K562 (cell line): ENCODE results near the gene DIS3L2. TPM values are rescaled to one million over a fixed set of nuclear protein-coding genes. Genes with fewer than 3 reads are reported as not detected.

ENCODE experiments used
- ATAC-seq: fragments of 200-7000 bp; cut with Tn5 transposase; 3 replicates; pipeline ENCODE4 v1.9.1; 2020; ENCODE audit warnings: moderate library complexity
- BruUV-seq: library from RNA; stranded (reverse); fragments of 400-500 nt; replicated peaks from 2 replicates; lab custom pipeline; 2021; lab: Mats Ljungman, UMichigan
- CTCF ChIA-PET: fragments of 300-600 bp; formaldehyde crosslinking; extraction: SDS; loops from one replicate; lab custom pipeline; 2021; ENCODE audit warnings: low intra/inter-chr PET ratio; lab: Yijun Ruan, JAX
- POLR2A ChIA-PET: fragments of 300-600, 350-650 bp; sonication (Branson Sonifier 250); formaldehyde crosslinking; extraction: SDS; loops from one replicate; lab custom pipeline; 2021; ENCODE audit warnings: antibody characterized with exemption, inconsistent platforms; lab: Yijun Ruan, JAX
- DNase-seq, 4 experiments: peaks; one replicate each; pipeline versions ENCODE4 v3.0.0 to v3.0.0-alpha.2; 2011 to 2018; ENCODE audit warnings: low spot score in 3 of 4, mixed read lengths in 3 of 4; ENCODE audit errors: extremely low read depth in 1 of 4
- FAIRE-seq: peaks from 2 replicates; lab custom pipeline; 2011; peaks lifted over from hg19 to GRCh38; lab: Jason Lieb, UNC
- H2AFZ ChIP-seq: 2 replicates; pipeline ENCODE4 v1.6.0; 2011; ENCODE audit warnings: low read depth, low read length, control low read depth, inconsistent platforms
- H3K27ac ChIP-seq: fragments of 200-600 bp; 3 replicates; pipeline ENCODE4 v1.8.0; 2011; ENCODE audit warnings: low read depth, mild to moderate bottlenecking, control low read depth, inconsistent platforms, low read length, moderate library complexity, mixed read lengths; ENCODE audit errors: extremely low read depth
- H3K27me3 ChIP-seq, 2 experiments: fragments of 300-600 bp in 1 of 2; 2 replicates in 1 of 2; 3 replicates in 1 of 2; pipeline versions ENCODE4 v1.6.0 to v1.8.0; 2011; ENCODE audit warnings: inconsistent platforms in 2 of 2, low read length in 2 of 2, mild to moderate bottlenecking in 1 of 2, mixed read lengths in 1 of 2, moderate library complexity in 1 of 2; ENCODE audit not compliant: control insufficient read depth in 2 of 2, insufficient read depth in 2 of 2
- H3K36me3 ChIP-seq: fragments of 300-600 bp; 3 replicates; pipeline ENCODE4 v1.8.0; 2011; ENCODE audit warnings: mild to moderate bottlenecking, low read length, inconsistent platforms; ENCODE audit not compliant: control insufficient read depth, insufficient read depth
- H3K4me1 ChIP-seq, 2 experiments: fragments of 200-600 bp in 1 of 2; replicated peaks in 1 of 2; 2 replicates in 1 of 2; 3 replicates in 1 of 2; pipeline versions ENCODE4 v1.5.1 to v1.8.0; 2011; ENCODE audit warnings: inconsistent platforms in 2 of 2, low read length in 2 of 2, mild to moderate bottlenecking in 1 of 2, mixed read lengths in 1 of 2, moderate library complexity in 1 of 2; ENCODE audit not compliant: control insufficient read depth in 2 of 2, insufficient read depth in 2 of 2
- H3K4me2 ChIP-seq: 2 replicates; pipeline ENCODE4 v1.6.1; 2011; ENCODE audit warnings: low read length, control low read depth, inconsistent platforms, mixed read lengths; ENCODE audit not compliant: insufficient read depth
- H3K4me3 ChIP-seq: fragments of 200-600 bp; sonication (generic), shearing (Covaris generic); 2 replicates; pipeline ENCODE4 v1.5.1; 2016; ENCODE audit warnings: control low read depth, inconsistent platforms
- H3K79me2 ChIP-seq: fragments of 200-600 bp; 3 replicates; pipeline ENCODE4 v1.8.0; 2011; ENCODE audit warnings: low read length, inconsistent platforms; ENCODE audit not compliant: control insufficient read depth, insufficient read depth
- H3K9ac ChIP-seq, 2 experiments: 2 replicates each; pipeline versions ENCODE4 v1.6.0 to v1.6.1; 2011; ENCODE audit warnings: low read depth in 2 of 2, low read length in 2 of 2, control low read depth in 1 of 2, inconsistent platforms in 1 of 2, mild to moderate bottlenecking in 1 of 2, mixed read lengths in 1 of 2; ENCODE audit not compliant: insufficient read depth in 1 of 2
- H3K9me1 ChIP-seq: one replicate; pipeline ENCODE4 v1.6.0; 2011; ENCODE audit warnings: inconsistent platforms, mild to moderate bottlenecking, low read length, moderate library complexity; ENCODE audit not compliant: control insufficient read depth, insufficient read depth
- H3K9me3 ChIP-seq: replicated peaks from 2 replicates; pipeline ENCODE4 v1.5.1; 2011; ENCODE audit warnings: low read depth, low read length, inconsistent platforms; ENCODE audit not compliant: control insufficient read depth, insufficient read depth
- H4K20me1 ChIP-seq: replicated peaks from 2 replicates; pipeline ENCODE4 v1.6.1; 2011; ENCODE audit warnings: low read length, inconsistent platforms, mixed read lengths; ENCODE audit not compliant: control insufficient read depth, insufficient read depth
- FOXK1 ChIP-seq: sonication (generic); formaldehyde crosslinking; IDR thresholded peaks from 2 replicates; pipeline ENCODE4 v1.8.0; 2022; ENCODE audit warnings: missing genetic modification reagents, mild to moderate bottlenecking, borderline replicate concordance
- FOXP4 ChIP-seq: sonication (generic); formaldehyde crosslinking; IDR thresholded peaks from 2 replicates; pipeline ENCODE4 v1.8.0; 2022; ENCODE audit warnings: mild to moderate bottlenecking, missing genetic modification reagents, borderline replicate concordance
- NFE2L1 ChIP-seq: fragments of 450-650 bp; IDR thresholded peaks from 2 replicates; pipeline ENCODE4 v1.6.1; 2016; ENCODE audit warnings: missing genetic modification characterization, low read depth, mild to moderate bottlenecking, missing compliant biosample characterization, moderate library complexity, borderline replicate concordance
- PTTG1 ChIP-seq: fragments of 450-650 bp; IDR thresholded peaks from 2 replicates; pipeline ENCODE4 v1.6.1; 2016; ENCODE audit warnings: low read depth, mild to moderate bottlenecking, missing genetic modification characterization, missing compliant biosample characterization
- TRIM24 ChIP-seq, 2 experiments: fragments of 450-650 bp; IDR thresholded peaks; 2 replicates each; pipeline ENCODE4 v1.6.1; 2016
- ZNF121 ChIP-seq: sonication (generic); formaldehyde crosslinking; conservative IDR thresholded peaks from 2 replicates; pipeline ENCODE4 v1.8.0; 2022; ENCODE audit warnings: missing genetic modification reagents
- ZNF408 ChIP-seq: fragments of 250-450 bp; sonication (Bioruptor Pico); IDR thresholded peaks from 2 replicates; pipeline ENCODE4 v1.4.0; 2020; ENCODE audit warnings: low read depth, mild to moderate bottlenecking, moderate library complexity
- ZNF57 ChIP-seq: fragments of 450-650 bp; formaldehyde crosslinking; IDR thresholded peaks from 2 replicates; pipeline ENCODE4 v1.4.0; 2020; ENCODE audit warnings: mild to moderate bottlenecking, moderate library complexity
- WGBS: fragments of 100-300 bp; shearing (Covaris generic); methylation state at CpG from one replicate; pipeline ENCODE4 v1.1.6; 2016; ENCODE audit warnings: low coverage, mixed read lengths; ENCODE audit not compliant: insufficient coverage; ENCODE audit errors: missing lambda C conversion rate; 5-methylcytosine and 5-hydroxymethylcytosine counted together
- in situ Hi-C: fragments of 300-500 bp; cut with MboI; formaldehyde crosslinking; loops from 4 replicates; pipeline ENCODE4 v1.15.0; 2018; ENCODE audit warnings: inconsistent platforms, mixed read lengths
- intact Hi-C: fragments of 100-400 bp; cut with micrococcal nuclease; formaldehyde crosslinking; loops from 2 replicates; pipeline ENCODE4 v1.14.2; 2022
- polyA plus RNA-seq, 8 experiments: library from polyadenylated mRNA; depleted of rRNA in 4 of 8; stranded (reverse) in 5 of 8; unstranded in 3 of 8; fragments of >200 nt; fragmentation: Nextera tagmentation in 2 of 8; fragmentation: Illumina TruSeq in 1 of 8; extraction: Ambion mirVana in 2 of 8; extraction: Trizol in 1 of 8; gene quantifications; 2 replicates each; pipeline versions ENCODE4 v1.2.1 to v1.2.3, GENCODE V29; 2011 to 2014; ENCODE audit warnings: inconsistent platforms in 1 of 8, missing spikeins in 1 of 8
- total RNA-seq, 7 experiments: library from RNA; depleted of rRNA in 6 of 7; stranded (reverse); fragments of >200 nt in 6 of 7; fragmentation: Illumina TruSeq in 2 of 7; extraction: Trizol in 2 of 7; gene quantifications; 2 replicates each; pipeline versions ENCODE4 v1.2.1 to v1.2.3, GENCODE V29; 2011 to 2021; ENCODE audit warnings: low replicate concordance in 1 of 7
- TF ChIP-seq, protein P1 (sequence below), 2 experiments: fragments of 450-650 bp; IDR thresholded peaks; 2 replicates each; pipeline ENCODE4 v1.6.1; 2016; ENCODE audit warnings: mild to moderate bottlenecking in 2 of 2, borderline replicate concordance in 1 of 2, low read depth in 1 of 2, moderate library complexity in 1 of 2
- TF ChIP-seq, protein P2 (sequence below): sonication (generic); IDR thresholded peaks from 2 replicates; pipeline ENCODE4 v1.6.1; 2016

The DIS3L2 gene
- total and polyA plus RNA-seq, 9 of the 15 experiments (the other 6 are each of a cell fraction or from before 2014, with no cell fraction given): 1.5 to 19.2 (median 11.2) TPM

DNA sequence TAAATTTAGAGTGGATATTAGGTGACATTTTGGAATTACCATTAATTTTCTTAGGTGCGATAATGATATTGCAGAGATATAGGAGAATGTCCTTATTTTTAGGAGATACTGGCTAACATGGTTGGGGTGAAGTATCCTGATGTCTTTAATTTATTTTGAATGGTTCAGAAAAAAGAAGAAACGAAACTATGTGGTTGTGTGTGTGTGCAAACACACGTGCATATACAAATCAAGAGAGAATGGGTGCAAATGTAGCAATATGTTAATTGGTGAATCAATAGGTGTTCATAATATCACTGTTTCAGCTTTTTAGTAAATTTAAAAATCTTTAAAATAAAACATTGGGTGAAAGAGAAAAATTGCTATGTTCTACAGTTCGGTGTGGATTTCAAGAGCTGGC, 140.9 kb downstream of the DIS3L2 start:
- H4K20me1 ChIP-seq: no peaks in the 10 kb centered on the region
- ChIA-PET CTCF (no interaction called here), POLR2A (no interaction called here)
- FAIRE-seq (no peak), ATAC-seq (no peak), DNase-seq (no peak)
- H3K79me2 ChIP-seq: no peaks in the 10 kb centered on the region
- H3K4me1 ChIP-seq: no peaks in the 10 kb centered on the region
- BruUV-seq: no TSS peak
- no peaks in the 10 kb centered on the region for H3K36me3 ChIP-seq
- H3K9me1 ChIP-seq: no peaks in the 10 kb centered on the region
- no peak overlapping the region for H3K27ac ChIP-seq
- H3K4me2 ChIP-seq: no peak overlapping the region
- intact Hi-C loops (no loop called here), in situ Hi-C loops (no loop called here)
- H3K4me3 ChIP-seq: no peak overlapping the region
- 67% methylated on average over 4 of the region's 4 CpGs for WGBS
- H3K27me3 ChIP-seq: no peaks in the 10 kb centered on the region
- no peak overlapping the region for H3K9ac ChIP-seq
- H2AFZ ChIP-seq: no peak overlapping the region
- no peaks in the 10 kb centered on the region for H3K9me3 ChIP-seq
- TF ChIP-seq TRIM24 (IDR thresholded peaks at IDR 0.05) (no peak), ZNF57 (CRISPR knock-in tag) (no peak), ZNF121 (CRISPR knock-in tag) (no peak), PTTG1 (no peak), FOXP4 (CRISPR knock-in tag) (no peak), NFE2L1 (tag) (no peak), FOXK1 (CRISPR knock-in tag) (no peak), ZNF408 (CRISPR knock-in tag) (no peak)
- TF ChIP-seq, protein P1, sequence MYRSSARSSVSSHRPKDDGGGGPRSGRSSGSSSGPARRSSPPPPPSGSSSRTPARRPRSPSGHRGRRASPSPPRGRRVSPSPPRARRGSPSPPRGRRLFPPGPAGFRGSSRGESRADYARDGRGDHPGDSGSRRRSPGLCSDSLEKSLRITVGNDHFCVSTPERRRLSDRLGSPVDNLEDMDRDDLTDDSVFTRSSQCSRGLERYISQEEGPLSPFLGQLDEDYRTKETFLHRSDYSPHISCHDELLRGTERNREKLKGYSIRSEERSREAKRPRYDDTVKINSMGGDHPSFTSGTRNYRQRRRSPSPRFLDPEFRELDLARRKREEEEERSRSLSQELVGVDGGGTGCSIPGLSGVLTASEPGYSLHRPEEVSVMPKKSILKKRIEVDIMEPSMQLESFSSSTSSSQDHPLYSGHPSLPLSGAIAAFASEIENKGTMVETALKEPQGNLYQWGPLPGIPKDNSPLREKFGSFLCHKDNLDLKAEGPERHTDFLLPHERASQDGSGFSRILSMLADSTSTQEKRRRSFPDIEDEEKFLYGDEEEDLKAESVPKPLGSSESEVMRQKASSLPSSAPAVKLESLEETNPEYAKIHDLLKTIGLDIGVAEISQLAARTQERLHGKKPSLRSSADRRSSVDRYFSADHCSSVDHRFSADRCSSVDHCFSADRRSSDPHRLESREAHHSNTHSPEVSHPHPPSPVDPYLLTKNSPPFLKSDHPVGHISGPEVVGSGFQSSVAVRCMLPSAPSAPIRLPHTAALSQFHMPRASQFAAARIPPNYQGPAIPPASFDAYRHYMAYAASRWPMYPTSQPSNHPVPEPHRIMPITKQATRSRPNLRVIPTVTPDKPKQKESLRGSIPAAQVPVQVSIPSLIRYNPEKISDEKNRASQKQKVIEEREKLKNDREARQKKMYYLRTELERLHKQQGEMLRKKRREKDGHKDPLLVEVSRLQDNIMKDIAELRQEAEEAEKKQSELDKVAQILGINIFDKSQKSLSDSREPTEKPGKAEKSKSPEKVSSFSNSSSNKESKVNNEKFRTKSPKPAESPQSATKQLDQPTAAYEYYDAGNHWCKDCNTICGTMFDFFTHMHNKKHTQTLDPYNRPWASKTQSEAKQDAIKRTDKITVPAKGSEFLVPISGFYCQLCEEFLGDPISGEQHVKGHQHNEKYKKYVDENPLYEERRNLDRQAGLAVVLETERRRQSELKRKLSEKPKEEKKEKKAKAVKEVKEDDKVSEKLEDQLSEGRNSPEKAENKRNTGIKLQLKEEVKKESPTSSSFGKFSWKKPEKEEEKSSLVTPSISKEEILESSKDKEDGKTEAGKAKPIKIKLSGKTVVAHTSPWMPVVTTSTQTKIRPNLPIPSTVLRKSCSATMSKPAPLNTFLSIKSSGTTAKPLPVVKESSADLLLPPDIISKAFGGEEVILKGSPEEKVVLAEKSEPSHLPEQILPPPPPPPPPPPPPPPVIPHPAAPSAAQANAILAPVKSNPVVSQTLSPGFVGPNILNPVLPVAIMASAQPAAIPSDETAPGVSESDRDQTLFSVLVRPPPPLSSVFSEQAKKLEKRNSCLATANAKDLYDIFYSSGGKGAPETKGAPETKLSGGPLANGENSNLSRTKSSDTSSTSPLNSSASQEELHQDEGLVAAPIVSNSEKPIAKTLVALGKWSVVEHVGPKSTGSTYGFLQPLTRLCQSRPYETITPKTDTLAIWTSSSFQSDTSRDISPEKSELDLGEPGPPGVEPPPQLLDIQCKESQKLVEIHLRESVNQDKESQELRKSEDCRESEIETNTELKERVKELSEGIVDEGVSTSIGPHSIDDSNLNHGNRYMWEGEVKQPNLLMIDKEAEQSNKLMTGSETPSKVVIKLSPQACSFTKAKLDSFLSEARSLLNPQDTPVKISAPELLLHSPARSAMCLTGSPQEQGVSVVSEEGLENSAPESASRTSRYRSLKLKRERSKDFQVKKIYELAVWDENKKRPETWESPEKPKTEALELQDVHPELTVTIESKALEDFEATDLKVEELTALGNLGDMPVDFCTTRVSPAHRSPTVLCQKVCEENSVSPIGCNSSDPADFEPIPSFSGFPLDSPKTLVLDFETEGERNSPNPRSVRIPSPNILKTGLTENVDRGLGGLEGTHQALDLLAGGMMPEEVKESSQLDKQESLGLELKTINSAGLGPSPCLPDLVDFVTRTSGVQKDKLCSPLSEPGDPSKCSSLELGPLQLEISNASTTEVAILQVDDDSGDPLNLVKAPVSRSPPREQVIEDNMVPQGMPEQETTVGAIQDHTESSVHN (IDR thresholded peaks at IDR 0.05; ENCODE audit: borderline replicate concordance in 1 of 2, low read depth in 1 of 2): no peak
- TF ChIP-seq, protein P2, sequence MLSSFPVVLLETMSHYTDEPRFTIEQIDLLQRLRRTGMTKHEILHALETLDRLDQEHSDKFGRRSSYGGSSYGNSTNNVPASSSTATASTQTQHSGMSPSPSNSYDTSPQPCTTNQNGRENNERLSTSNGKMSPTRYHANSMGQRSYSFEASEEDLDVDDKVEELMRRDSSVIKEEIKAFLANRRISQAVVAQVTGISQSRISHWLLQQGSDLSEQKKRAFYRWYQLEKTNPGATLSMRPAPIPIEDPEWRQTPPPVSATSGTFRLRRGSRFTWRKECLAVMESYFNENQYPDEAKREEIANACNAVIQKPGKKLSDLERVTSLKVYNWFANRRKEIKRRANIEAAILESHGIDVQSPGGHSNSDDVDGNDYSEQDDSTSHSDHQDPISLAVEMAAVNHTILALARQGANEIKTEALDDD: no peak
